GM23338 (cell line): Measurements from ENCODE around the gene APBA2. TPM values are rescaled to one million over a fixed set of nuclear protein-coding genes. Genes with fewer than 3 reads are reported as not detected.

Experiments used
- ATAC-seq: fragments of 200-7000 bp; cut with Tn5 transposase; 3 replicates; pipeline ENCODE4 v1.9.1; 2020
- DNase-seq: peaks from one replicate; pipeline ENCODE4 v3.0.0-alpha.2; 2015; ENCODE audit warnings: low spot score
- H2AFZ ChIP-seq: fragments of 200-600 bp; sonication (generic); 2 replicates; pipeline ENCODE4 v1.8.0; 2016; ENCODE audit warnings: antibody characterized with exemption, mild to moderate bottlenecking, moderate library complexity
- H3F3A ChIP-seq: fragments of 200-600 bp; sonication (generic); replicated peaks from 2 replicates; pipeline ENCODE4 v1.8.0; 2017; ENCODE audit warnings: antibody characterized with exemption, mixed run types, low read depth
- H3K27ac ChIP-seq: fragments of 200-600 bp; sonication (generic); 2 replicates; pipeline ENCODE4 v1.6.1; 2016; ENCODE audit warnings: low read depth
- H3K27me3 ChIP-seq: fragments of 200-600 bp; sonication (generic); 2 replicates; pipeline ENCODE4 v1.8.0; 2016; ENCODE audit warnings: mild to moderate bottlenecking, mixed run types, moderate library complexity; ENCODE audit not compliant: insufficient read depth
- H3K36me3 ChIP-seq: fragments of 200-600 bp; sonication (generic); 2 replicates; pipeline ENCODE4 v1.8.0; 2016; ENCODE audit warnings: mild to moderate bottlenecking; ENCODE audit not compliant: insufficient read depth
- H3K4me1 ChIP-seq: fragments of 200-600 bp; sonication (generic); 2 replicates; pipeline ENCODE4 v1.8.0; 2016; ENCODE audit warnings: mild to moderate bottlenecking, moderate library complexity; ENCODE audit not compliant: insufficient read depth
- H3K4me2 ChIP-seq: fragments of 200-600 bp; sonication (generic); 2 replicates; pipeline ENCODE4 v1.7.1; 2017; ENCODE audit warnings: mixed run types
- H3K4me3 ChIP-seq: fragments of 200-600 bp; sonication (generic); 2 replicates; pipeline ENCODE4 v1.6.1; 2016; ENCODE audit warnings: mixed run types
- H3K79me2 ChIP-seq: fragments of 200-600 bp; sonication (generic); replicated peaks from 2 replicates; pipeline ENCODE4 v1.8.0; 2017; ENCODE audit warnings: mild to moderate bottlenecking; ENCODE audit not compliant: insufficient read depth
- H3K9me2 ChIP-seq: fragments of 200-600 bp; sonication (generic); 2 replicates; pipeline ENCODE4 v1.8.0; 2017; ENCODE audit not compliant: insufficient read depth
- H4K20me1 ChIP-seq: fragments of 200-600 bp; sonication (generic); replicated peaks from 2 replicates; pipeline ENCODE4 v1.8.0; 2017; ENCODE audit warnings: mild to moderate bottlenecking; ENCODE audit not compliant: insufficient read depth
- H3K27ac Mint-ChIP-seq: 2 replicates; pipeline ENCODE4 v1.8.0; 2020; ENCODE audit warnings: inconsistent platforms, mild to moderate bottlenecking, moderate library complexity, mixed read lengths
- H3K27me3 Mint-ChIP-seq: 3 replicates; pipeline ENCODE4 v1.8.0; 2022; ENCODE audit warnings: low read depth, mild to moderate bottlenecking, moderate library complexity, mixed read lengths, inconsistent platforms; ENCODE audit not compliant: insufficient read depth, poor library complexity
- H3K36me3 Mint-ChIP-seq: 3 replicates; pipeline ENCODE4 v1.8.0; 2021; ENCODE audit warnings: low read depth, mild to moderate bottlenecking, inconsistent platforms, moderate library complexity, mixed read lengths
- H3K4me1 Mint-ChIP-seq: 3 replicates; pipeline ENCODE4 v1.8.0; 2020; ENCODE audit warnings: mild to moderate bottlenecking, inconsistent platforms, mixed read lengths
- H3K4me3 Mint-ChIP-seq: 3 replicates; pipeline ENCODE4 v1.8.0; 2021; ENCODE audit warnings: moderate library complexity, mild to moderate bottlenecking, inconsistent platforms, mixed read lengths
- H3K9me3 Mint-ChIP-seq: 3 replicates; pipeline ENCODE4 v1.8.0; 2020; ENCODE audit warnings: moderate library complexity, mild to moderate bottlenecking, inconsistent platforms, mixed read lengths
- CREB1 ChIP-seq: fragments of 250-450 bp; sonication (Bioruptor Pico); IDR thresholded peaks from 2 replicates; pipeline ENCODE4 v1.5.0; 2020; ENCODE audit warnings: low read depth, mild to moderate bottlenecking, moderate library complexity
- CTCF ChIP-seq, 2 experiments: fragments of 200-600 bp in 1 of 2; sonication (generic) in 1 of 2; conservative IDR thresholded peaks; 2 replicates each; pipeline versions ENCODE4 v1.5.1 to v1.6.1; 2016 to 2017; ENCODE audit warnings: antibody characterized with exemption in 2 of 2, low read depth in 2 of 2, mild to moderate bottlenecking in 2 of 2, moderate library complexity in 1 of 2
- EZH2 ChIP-seq: fragments of 200-600 bp; sonication (generic); IDR thresholded peaks from one replicate; pipeline ENCODE4 v1.8.0; 2017; ENCODE audit warnings: antibody characterized with exemption, mild to moderate bottlenecking, low read depth; ENCODE audit not compliant: unreplicated experiment
- EZH2phosphoT487 ChIP-seq: fragments of 200-600 bp; sonication (generic); IDR thresholded peaks from one replicate; pipeline ENCODE4 v1.8.1; 2018; ENCODE audit warnings: antibody characterized with exemption; ENCODE audit not compliant: unreplicated experiment
- JUNB ChIP-seq: IDR thresholded peaks from one replicate; pipeline ENCODE4 v1.6.1; 2016; ENCODE audit warnings: antibody characterized with exemption; ENCODE audit not compliant: unreplicated experiment
- NANOG ChIP-seq: IDR thresholded peaks from 2 replicates; pipeline ENCODE4 v1.6.1; 2016; ENCODE audit warnings: antibody characterized with exemption, borderline replicate concordance
- POLR2AphosphoS5 ChIP-seq: IDR thresholded peaks from 2 replicates; pipeline ENCODE4 v1.6.1; 2016; ENCODE audit warnings: antibody characterized with exemption, low read depth
- STAT1 ChIP-seq: IDR thresholded peaks from one replicate; pipeline ENCODE4 v1.6.1; 2016; ENCODE audit warnings: antibody characterized with exemption; ENCODE audit not compliant: unreplicated experiment
- ZNF114 ChIP-seq: fragments of 250-450 bp; sonication (Bioruptor Pico); IDR thresholded peaks from 2 replicates; pipeline ENCODE4 v1.5.0; 2020; ENCODE audit warnings: mild to moderate bottlenecking, moderate library complexity
- ZNF331 ChIP-seq: fragments of 250-450 bp; sonication (Bioruptor Pico); IDR thresholded peaks from 2 replicates; pipeline ENCODE4 v1.5.0; 2020; ENCODE audit warnings: low read depth, mild to moderate bottlenecking, moderate library complexity
- ZNF462 ChIP-seq: fragments of 250-450 bp; sonication (Bioruptor Pico); IDR thresholded peaks from 2 replicates; pipeline ENCODE4 v1.5.0; 2020; ENCODE audit warnings: mild to moderate bottlenecking, moderate library complexity
- polyA plus RNA-seq: library from polyadenylated mRNA; unstranded; fragments of >200 nt; fragmentation: Nextera tagmentation; extraction: Ambion mirVana; gene quantifications from 2 replicates; pipeline ENCODE4 v1.2.1, GENCODE V29; 2016
- total RNA-seq: library from RNA; depleted of rRNA; stranded (reverse); fragments of >200 nt; shearing (Covaris generic); gene quantifications from 2 replicates; pipeline ENCODE4 v1.2.3, GENCODE V29; 2014
- TF ChIP-seq, protein P1 (sequence below): IDR thresholded peaks from one replicate; pipeline ENCODE4 v1.6.1; 2018; ENCODE audit warnings: antibody characterized with exemption; ENCODE audit not compliant: unreplicated experiment
- TF ChIP-seq, protein P2 (sequence below): IDR thresholded peaks from 2 replicates; pipeline ENCODE4 v1.6.1; 2016; ENCODE audit warnings: antibody characterized with exemption

The APBA2 gene
- total and polyA plus RNA-seq, 2 experiments from 2014 or later: 5.9 to 24.7 TPM

GRCh38 chr15:29114221-29115092, 228.7 kb downstream of the APBA2 start:
- Mint-ChIP-seq H3K27ac (no peak overlapping the region), H3K4me3 (peak overlapping the region; percentile 37), H3K36me3 (no peaks in the 10 kb centered on the region; the same call in 2 of the 3 replicates), H3K4me1 (peaks cover 16% of the 10 kb centered on the region), H3K27me3 (peaks cover 12% of the 10 kb centered on the region), H3K9me3 (no peaks in the 10 kb centered on the region)
- Histone ChIP-seq H2AFZ (no peak overlapping the region), H3K9me2 (no peaks in the 10 kb centered on the region), H3K4me1 (peaks cover 2% of the 10 kb centered on the region; the same call in 1 of the 2 replicates), H3K27me3 (no peaks in the 10 kb centered on the region), H3F3A (no peaks in the 10 kb centered on the region), H4K20me1 (no peaks in the 10 kb centered on the region), H3K4me2 (no peak overlapping the region), H3K36me3 (no peaks in the 10 kb centered on the region), H3K4me3 (no peak overlapping the region), H3K27ac (no peak overlapping the region), H3K79me2 (no peaks in the 10 kb centered on the region)
- ATAC-seq: no peak
- no peak for TF ChIP-seq CREB1 (CRISPR knock-in tag)
- no peak for TF ChIP-seq ZNF462
- no peak for TF ChIP-seq POLR2AphosphoS5
- TF ChIP-seq JUNB: no peak
- TF ChIP-seq ZNF114 (CRISPR knock-in tag): no peak
- TF ChIP-seq, protein P1, sequence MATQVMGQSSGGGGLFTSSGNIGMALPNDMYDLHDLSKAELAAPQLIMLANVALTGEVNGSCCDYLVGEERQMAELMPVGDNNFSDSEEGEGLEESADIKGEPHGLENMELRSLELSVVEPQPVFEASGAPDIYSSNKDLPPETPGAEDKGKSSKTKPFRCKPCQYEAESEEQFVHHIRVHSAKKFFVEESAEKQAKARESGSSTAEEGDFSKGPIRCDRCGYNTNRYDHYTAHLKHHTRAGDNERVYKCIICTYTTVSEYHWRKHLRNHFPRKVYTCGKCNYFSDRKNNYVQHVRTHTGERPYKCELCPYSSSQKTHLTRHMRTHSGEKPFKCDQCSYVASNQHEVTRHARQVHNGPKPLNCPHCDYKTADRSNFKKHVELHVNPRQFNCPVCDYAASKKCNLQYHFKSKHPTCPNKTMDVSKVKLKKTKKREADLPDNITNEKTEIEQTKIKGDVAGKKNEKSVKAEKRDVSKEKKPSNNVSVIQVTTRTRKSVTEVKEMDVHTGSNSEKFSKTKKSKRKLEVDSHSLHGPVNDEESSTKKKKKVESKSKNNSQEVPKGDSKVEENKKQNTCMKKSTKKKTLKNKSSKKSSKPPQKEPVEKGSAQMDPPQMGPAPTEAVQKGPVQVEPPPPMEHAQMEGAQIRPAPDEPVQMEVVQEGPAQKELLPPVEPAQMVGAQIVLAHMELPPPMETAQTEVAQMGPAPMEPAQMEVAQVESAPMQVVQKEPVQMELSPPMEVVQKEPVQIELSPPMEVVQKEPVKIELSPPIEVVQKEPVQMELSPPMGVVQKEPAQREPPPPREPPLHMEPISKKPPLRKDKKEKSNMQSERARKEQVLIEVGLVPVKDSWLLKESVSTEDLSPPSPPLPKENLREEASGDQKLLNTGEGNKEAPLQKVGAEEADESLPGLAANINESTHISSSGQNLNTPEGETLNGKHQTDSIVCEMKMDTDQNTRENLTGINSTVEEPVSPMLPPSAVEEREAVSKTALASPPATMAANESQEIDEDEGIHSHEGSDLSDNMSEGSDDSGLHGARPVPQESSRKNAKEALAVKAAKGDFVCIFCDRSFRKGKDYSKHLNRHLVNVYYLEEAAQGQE: no peak
- no peak for TF ChIP-seq NANOG
- no peak for TF ChIP-seq ZNF331 (CRISPR knock-in tag)
- TF ChIP-seq STAT1: no peak
- no peak for TF ChIP-seq EZH2
- TF ChIP-seq, protein P2, sequence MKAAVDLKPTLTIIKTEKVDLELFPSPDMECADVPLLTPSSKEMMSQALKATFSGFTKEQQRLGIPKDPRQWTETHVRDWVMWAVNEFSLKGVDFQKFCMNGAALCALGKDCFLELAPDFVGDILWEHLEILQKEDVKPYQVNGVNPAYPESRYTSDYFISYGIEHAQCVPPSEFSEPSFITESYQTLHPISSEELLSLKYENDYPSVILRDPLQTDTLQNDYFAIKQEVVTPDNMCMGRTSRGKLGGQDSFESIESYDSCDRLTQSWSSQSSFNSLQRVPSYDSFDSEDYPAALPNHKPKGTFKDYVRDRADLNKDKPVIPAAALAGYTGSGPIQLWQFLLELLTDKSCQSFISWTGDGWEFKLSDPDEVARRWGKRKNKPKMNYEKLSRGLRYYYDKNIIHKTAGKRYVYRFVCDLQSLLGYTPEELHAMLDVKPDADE: no peak
- TF ChIP-seq EZH2phosphoT487: no peak
- no peak for TF ChIP-seq CTCF (conservative IDR thresholded peaks at IDR 0.05; ENCODE audit: low read depth in 2 of 2)
- no peak for DNase-seq
